ENCODE data around the gene OOSP4B. TPM values are rescaled to one million over a fixed set of nuclear protein-coding genes. Genes with fewer than 3 reads are reported as not detected.

Gene OOSP4B
- not detected in 2 replicates for total RNA-seq (2021; fragmentation: NEBNext Ultra II Directional; extraction: Animal tissue kit (Norgen Biotek cat#: 25700))
- polyA plus RNA-seq (2011; rRNA removed), result not detected in 2 replicates
- not detected for polyA plus RNA-seq (2011; cell fraction: cytosol; rRNA removed)
- polyA plus RNA-seq (2011; cell fraction: nucleus; rRNA removed), result not detected
- polyA plus RNA-seq (2012, experiment 1 of 2), result not detected in 4 replicates
- not detected for polyA plus RNA-seq (2012, experiment 2 of 2)
- not detected for polyA plus RNA-seq (2013, experiment 1 of 2)
- polyA plus RNA-seq (2013, experiment 2 of 2), result not detected
- polyA minus RNA-seq (2011; rRNA and poly(A)+ RNA removed), result not detected in 2 replicates
- polyA minus RNA-seq (2011; cell fraction: cytosol; rRNA and poly(A)+ RNA removed), result not detected
- polyA minus RNA-seq (2011; cell fraction: nucleus; rRNA and poly(A)+ RNA removed), result not detected
- long read RNA-seq, experiment 1, result 0 reads
- long read RNA-seq, experiment 2, result 0 reads

DNA sequence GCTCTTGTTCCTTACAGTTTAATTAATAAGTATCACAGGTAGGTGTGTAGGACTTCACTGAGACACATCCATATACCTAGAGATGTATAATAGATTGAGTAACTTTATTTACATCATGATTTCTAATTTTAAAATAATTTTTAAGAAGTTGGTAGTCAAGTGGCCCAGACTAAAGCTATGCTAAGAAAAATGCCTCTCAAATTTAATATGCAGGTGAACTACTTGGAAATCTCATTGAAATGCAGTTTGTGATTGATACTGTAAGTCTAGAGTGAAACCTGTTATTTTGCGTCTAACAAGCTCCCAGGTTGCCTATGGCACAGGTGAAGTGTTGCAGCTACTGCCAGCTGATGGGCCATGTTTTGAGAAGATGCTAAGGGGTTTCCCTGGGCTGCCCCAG, at the start of gene OOSP4B:
OOSP4B (plus strand) TSS at position 301 of the 400 bp plus-strand sequence.
- Histone ChIP-seq H3K79me1 (ENCODE audit: low read depth, low read length) (no peaks in the 10 kb centered on the region), H3K79me2 (ENCODE audit: control insufficient read depth in 1 of 2, insufficient read depth in 2 of 2, low read length in 2 of 2) (no peaks in the 10 kb centered on the region), H3K36me3 (ENCODE audit: control insufficient read depth in 2 of 4, insufficient read depth in 4 of 4, low read length in 3 of 4) (no peaks in the 10 kb centered on the region), H2BK15ac (ENCODE audit: low read length) (no peak within 1 kb of the TSS), H2AFZ (ENCODE audit: low read length) (no peak within 1 kb of the TSS), H3K18ac (ENCODE audit: extremely low read depth, low read length) (no peak within 1 kb of the TSS), H4K20me1 (replicated peaks in 1 of 2; ENCODE audit: control insufficient read depth in 1 of 2, insufficient read depth in 2 of 2, low read length in 2 of 2) (no peaks in the 10 kb centered on the region), H2BK20ac (ENCODE audit: low read length) (no peak within 1 kb of the TSS), H3K56ac (replicated peaks; ENCODE audit: insufficient read length, low read depth, low read length) (no peak within 1 kb of the TSS), H3K9ac (replicated peaks in 1 of 4; ENCODE audit: extremely low read depth in 1 of 4, low read depth in 3 of 4, low read length in 3 of 4) (no peak within 1 kb of the TSS; a peak in 1 of 7 replicates), H3K14ac (ENCODE audit: insufficient read length) (no peak within 1 kb of the TSS), H3K23ac (ENCODE audit: insufficient read length) (no peak within 1 kb of the TSS), H3K9me3 (ENCODE audit: insufficient read depth in 2 of 2, low read depth in 1 of 2, low read length in 1 of 2) (peaks cover 0 to 8% of the 10 kb centered on the region in 2 experiments; a peak in 1 of 4 replicates), H3K4ac (replicated peaks; ENCODE audit: insufficient read length, low read depth, low read length) (no peak within 1 kb of the TSS), H2AK5ac (ENCODE audit: low read depth, low read length) (no peak within 1 kb of the TSS), H4K8ac (ENCODE audit: extremely low read depth, insufficient read depth, low read length) (no peak within 1 kb of the TSS), H2BK5ac (ENCODE audit: low read depth, low read length) (no peak within 1 kb of the TSS), H3K27me3 (replicated peaks in 1 of 4; ENCODE audit: control insufficient read depth in 3 of 4, extremely low read depth in 1 of 4, insufficient read depth in 3 of 4, low read length in 3 of 4) (no peaks in the 10 kb centered on the region), H4K91ac (replicated peaks; ENCODE audit: insufficient read length, low read length) (no peak within 1 kb of the TSS), H2BK12ac (ENCODE audit: low read depth, low read length) (no peak within 1 kb of the TSS; the same call in 1 of the 2 replicates), H3K27ac (ENCODE audit: low read depth, low read length) (no peak within 1 kb of the TSS), H3K4me2 (ENCODE audit: insufficient read depth in 1 of 2, low read depth in 2 of 2, low read length in 2 of 2) (no peak within 1 kb of the TSS), H2BK120ac (replicated peaks; ENCODE audit: low read depth, low read length) (no peak within 1 kb of the TSS), H3K23me2 (ENCODE audit: low read depth, low read length) (no peaks in the 10 kb centered on the region), H3K4me3 (ENCODE audit: extremely low read depth in 1 of 4, insufficient read depth in 2 of 4, low read depth in 3 of 4, low read length in 4 of 4) (no peak within 1 kb of the TSS), H4K5ac (ENCODE audit: insufficient read length, low read depth, low read length) (no peak within 1 kb of the TSS), H3K4me1 (replicated peaks in 1 of 4; ENCODE audit: control insufficient read depth in 3 of 4, insufficient read depth in 4 of 4, low read length in 3 of 4) (peaks cover 0 to 5% (median 0%) of the 10 kb centered on the region in 4 experiments; a peak in 2 of 7 replicates)
- 83% methylated on average over 1 of the region's 1 CpG; no CpG with 5 or more reads in 1 of the 2 experiments for WGBS, 2 experiments (ENCODE audit: extremely low coverage in 1 of 2, insufficient coverage in 1 of 2, insufficient read length in 1 of 2, insufficient replicate concordance in 2 of 2, low coverage in 1 of 2, low lambda C conversion rate in 2 of 2, missing lambda C conversion rate in 1 of 2)
- DNase-seq (ENCODE audit: low read depth in 1 of 2, low spot score in 2 of 2), result no peak
- ChIA-PET POLR2A (ENCODE audit: partially characterized antibody) (no interaction called here), CTCF (ENCODE audit: partially characterized antibody) (interaction anchor here (1.8 kb wide), 1 partner anchor 234 kb away, joined by 5 read pairs; no protein-coding TSS in a partner anchor)
- no peak for FAIRE-seq
- TF ChIP-seq NRF1 (IDR thresholded peaks at IDR 0.05; ENCODE audit: low read depth, low read length), result no peak
- TF ChIP-seq HDAC2 (IDR thresholded peaks at IDR 0.05; ENCODE audit: borderline replicate concordance in 1 of 2, low read depth in 2 of 2, low read length in 2 of 2), result no peak
- TF ChIP-seq POU5F1 (IDR thresholded peaks at IDR 0.05; ENCODE audit: low read depth, low read length), result no peak
- TF ChIP-seq EP300 (IDR thresholded peaks at IDR 0.05; ENCODE audit: borderline replicate concordance in 1 of 2, low read depth in 2 of 2, low read length in 2 of 2), result no peak
- no peak for TF ChIP-seq KDM4A (IDR thresholded peaks at IDR 0.05; ENCODE audit: low read depth, low read length, severe bottlenecking)
- TF ChIP-seq, protein P1, sequence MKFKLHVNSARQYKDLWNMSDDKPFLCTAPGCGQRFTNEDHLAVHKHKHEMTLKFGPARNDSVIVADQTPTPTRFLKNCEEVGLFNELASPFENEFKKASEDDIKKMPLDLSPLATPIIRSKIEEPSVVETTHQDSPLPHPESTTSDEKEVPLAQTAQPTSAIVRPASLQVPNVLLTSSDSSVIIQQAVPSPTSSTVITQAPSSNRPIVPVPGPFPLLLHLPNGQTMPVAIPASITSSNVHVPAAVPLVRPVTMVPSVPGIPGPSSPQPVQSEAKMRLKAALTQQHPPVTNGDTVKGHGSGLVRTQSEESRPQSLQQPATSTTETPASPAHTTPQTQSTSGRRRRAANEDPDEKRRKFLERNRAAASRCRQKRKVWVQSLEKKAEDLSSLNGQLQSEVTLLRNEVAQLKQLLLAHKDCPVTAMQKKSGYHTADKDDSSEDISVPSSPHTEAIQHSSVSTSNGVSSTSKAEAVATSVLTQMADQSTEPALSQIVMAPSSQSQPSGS (IDR thresholded peaks at IDR 0.05; ENCODE audit: low read length), result no peak
- no peak for TF ChIP-seq SIX5 (IDR thresholded peaks at IDR 0.05; ENCODE audit: low read depth, low read length)
- no peak for TF ChIP-seq TAF1 (IDR thresholded peaks at IDR 0.05; ENCODE audit: low read depth, low read length)
- no peak for TF ChIP-seq JUN (IDR thresholded peaks at IDR 0.05; ENCODE audit: low read depth, low read length)
- no peak for TF ChIP-seq TCF12 (IDR thresholded peaks at IDR 0.05; ENCODE audit: low read depth, low read length)

All from H1 (cell line).